ENCODE results near the gene PIGR. TPM values are rescaled to one million over a fixed set of nuclear protein-coding genes. Genes with fewer than 3 reads are reported as not detected.

The PIGR gene
- total RNA-seq, 6 donors from 2014 or later: 396 to 1,034 (median 618) TPM

- TF ChIP-seq CTCF (IDR thresholded peaks at IDR 0.05) (no peak), POLR2A (IDR thresholded peaks at IDR 0.05) (no peak), EP300 (IDR thresholded peaks at IDR 0.05) (no peak)
- Histone ChIP-seq H3K4me1 (peaks cover 8 to 16% (median 13%) of the 10 kb centered on the region in 4 donors), H3K27ac (no peak overlapping the region), H3K4me3 (no peak overlapping the region), H3K9me3 (no peaks in the 10 kb centered on the region), H3K27me3 (no peaks in the 10 kb centered on the region), H3K36me3 (no peaks in the 10 kb centered on the region)
- DNase-seq (no peak), ATAC-seq (ENCODE audit: low FRiP score in 2 of 2) (no peak)
- 55 to 58% methylated on average over 5 of the region's 5 CpGs for WGBS, 2 donors
Observed at GRCh38 chr1:206969090-206969489, 22.8 kb upstream of the PIGR start.

- H3K4me1 ChIP-seq: peaks cover 8 to 16% (median 13%) of the 10 kb centered on the region in 4 donors
- ATAC-seq (ENCODE audit: low FRiP score in 2 of 2): peak in 1 of 2 donors; percentile 70
- H3K36me3 ChIP-seq: no peaks in the 10 kb centered on the region
- no peaks in the 10 kb centered on the region for H3K27me3 ChIP-seq
- no peak overlapping the region for H3K4me3 ChIP-seq
- WGBS, 2 donors: 37 to 44% methylated on average over 7 to 8 of the region's 8 CpGs
- TF ChIP-seq EP300 (IDR thresholded peaks at IDR 0.05) (no peak), POLR2AphosphoS5 (IDR thresholded peaks at IDR 0.05) (no peak), POLR2A (IDR thresholded peaks at IDR 0.05) (no peak), CTCF (IDR thresholded peaks at IDR 0.05) (no peak)
- H3K27ac ChIP-seq: peak overlapping the region in 2 of 4 donors; percentile 40 to 45
- H3K9me3 ChIP-seq: no peaks in the 10 kb centered on the region
- DNase-seq: peak in 1 of 2 donors; percentile 61
Observed at GRCh38 chr1:206967096-206967849, 21.0 kb upstream of the PIGR start.

GRCh38 chr1:206965781-206966180 lies 19.5 kb upstream of the PIGR start:
- Histone ChIP-seq H3K9me3 (no peaks in the 10 kb centered on the region), H3K27me3 (no peaks in the 10 kb centered on the region), H3K27ac (no peak overlapping the region), H3K4me1 (peaks cover 12 to 16% (median 14%) of the 10 kb centered on the region in 4 donors), H3K36me3 (no peaks in the 10 kb centered on the region), H3K4me3 (no peak overlapping the region)
- TF ChIP-seq POLR2AphosphoS5 (IDR thresholded peaks at IDR 0.05) (no peak), POLR2A (IDR thresholded peaks at IDR 0.05) (no peak), EP300 (IDR thresholded peaks at IDR 0.05) (no peak), CTCF (IDR thresholded peaks at IDR 0.05) (no peak)
- DNase-seq: no peak
- 94 to 95% methylated on average over 2 of the region's 2 CpGs for WGBS, 2 donors
- no peak for ATAC-seq (ENCODE audit: low FRiP score in 2 of 2)

- H3K36me3 ChIP-seq: no peaks in the 10 kb centered on the region
- 92 to 94% methylated on average over 1 of the region's 1 CpG for WGBS, 2 donors
- no peak for DNase-seq
- H3K4me3 ChIP-seq: no peak overlapping the region
- TF ChIP-seq POLR2AphosphoS5 (IDR thresholded peaks at IDR 0.05) (no peak), POLR2A (IDR thresholded peaks at IDR 0.05) (no peak), EP300 (IDR thresholded peaks at IDR 0.05) (no peak), CTCF (IDR thresholded peaks at IDR 0.05) (no peak)
- no peak for ATAC-seq (ENCODE audit: low FRiP score in 2 of 2)
- H3K27me3 ChIP-seq: no peaks in the 10 kb centered on the region
- H3K27ac ChIP-seq: no peak overlapping the region
- no peaks in the 10 kb centered on the region for H3K9me3 ChIP-seq
- H3K4me1 ChIP-seq: peaks cover 10 to 15% (median 13%) of the 10 kb centered on the region in 4 donors
Observed at GRCh38 chr1:206963740-206964139, 17.5 kb upstream of the PIGR start.
